Activated effector memory CD4-positive, alpha-beta T cell treated with anti-CD3 and anti-CD28 coated beads, Interleukin-2, amount 50 U/mL, for 16 hours (primary cell): ENCODE measurements around the gene EIF1.
A peak's percentile ranks its signal among the peaks of the same experiment; 100 is the strongest.

Experiments used
- DNase-seq: peaks from one replicate; pipeline ENCODE4 v3.0.0-alpha.2; 2020

Gene EIF1

GRCh38 chr17:41707803-41708669 lies 19.4 kb downstream of the EIF1 start:
- no peak for DNase-seq

DNA sequence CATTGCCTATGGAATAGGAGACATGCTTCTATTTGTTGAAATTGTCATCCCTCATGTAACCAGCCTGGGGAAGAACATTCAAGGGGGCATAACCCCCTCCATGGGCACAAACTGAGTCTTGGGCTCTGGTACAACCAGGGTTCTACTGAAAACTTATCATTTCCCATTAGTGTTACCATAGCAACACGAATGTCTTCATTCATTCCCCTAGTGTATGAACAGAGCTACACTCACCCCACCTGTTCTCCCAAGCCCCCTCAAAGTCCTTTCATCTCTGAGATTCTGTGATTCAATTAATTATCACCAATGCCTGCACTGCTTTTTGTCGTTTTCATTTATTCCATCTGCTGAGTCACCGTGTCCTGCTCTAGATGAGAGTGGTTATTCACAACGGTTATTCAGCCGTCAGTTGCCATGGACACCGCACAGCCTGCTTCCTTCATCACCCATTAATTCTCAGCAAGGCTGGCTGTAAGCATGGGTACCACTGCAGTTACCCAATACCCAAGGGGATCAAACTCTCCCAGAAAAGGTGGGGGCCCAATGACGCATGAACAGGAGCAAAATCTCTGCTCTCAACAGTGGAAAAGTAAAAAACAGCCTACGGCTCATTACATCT lies 21.9 kb downstream of the EIF1 start:
- DNase-seq = no peak

DNA sequence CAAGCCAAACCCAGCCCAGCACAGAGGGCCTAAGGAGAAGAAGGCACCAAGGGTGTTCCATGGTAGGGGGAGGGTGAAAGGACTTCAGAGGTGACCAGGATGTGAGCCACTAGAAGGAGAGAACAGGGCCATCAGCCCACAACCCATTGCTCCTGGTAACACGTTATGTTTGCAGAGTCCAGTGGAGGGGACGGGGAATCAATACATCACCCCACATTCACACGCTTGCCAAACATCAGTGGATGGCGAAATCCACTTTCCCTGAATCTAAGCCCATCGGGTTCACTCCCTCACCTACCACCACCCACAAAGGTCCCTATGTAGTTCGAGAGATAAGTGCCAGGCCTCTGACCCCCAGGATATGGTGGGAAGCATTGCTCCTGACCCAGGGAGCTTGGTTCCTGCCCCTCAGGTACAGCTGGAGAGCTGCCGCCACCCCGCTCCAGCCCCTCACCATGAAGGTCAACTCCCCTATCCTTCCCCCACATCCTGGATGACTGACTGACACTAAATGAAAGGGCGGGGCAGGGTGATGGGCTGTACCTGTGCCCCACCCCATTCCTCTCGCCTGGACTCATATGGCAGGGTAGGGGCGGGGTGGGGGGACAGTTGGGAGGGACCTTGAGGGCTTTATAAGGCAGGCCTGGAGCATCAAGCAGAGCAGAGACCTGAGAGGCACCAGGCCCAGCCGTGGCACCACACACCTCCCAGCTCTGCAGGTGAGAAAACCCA lies 23.1 kb downstream of the EIF1 start, which contains the start of gene GAST:
TSS of gene GAST (plus strand) at position 663 of the 732 bp plus-strand sequence. CDS start 3,106 bp downstream, outside the sequence.
- no peak for DNase-seq

GRCh38 chr17:41717408-41718286 lies 29.0 kb downstream of the EIF1 start:
- no peak for DNase-seq

DNA sequence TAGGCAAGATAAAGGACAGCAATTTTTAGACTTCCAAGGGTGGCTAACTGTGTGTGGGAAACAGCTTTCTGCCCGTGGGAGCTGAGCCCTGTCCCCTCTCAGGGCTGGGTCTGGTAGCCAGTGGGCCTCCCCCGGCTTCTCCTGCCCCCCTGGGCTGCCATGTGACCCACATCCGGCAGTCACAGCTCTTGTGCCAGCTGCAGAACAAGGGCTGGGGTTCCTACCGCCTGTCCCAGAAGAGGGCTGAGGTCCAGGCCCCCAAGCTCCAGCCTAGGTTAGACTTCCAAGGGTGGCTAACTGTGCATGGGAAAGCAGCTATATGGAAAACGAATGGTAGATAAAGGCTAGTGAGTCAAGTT lies 29.6 kb downstream of the EIF1 start:
- DNase-seq = no peak

DNA sequence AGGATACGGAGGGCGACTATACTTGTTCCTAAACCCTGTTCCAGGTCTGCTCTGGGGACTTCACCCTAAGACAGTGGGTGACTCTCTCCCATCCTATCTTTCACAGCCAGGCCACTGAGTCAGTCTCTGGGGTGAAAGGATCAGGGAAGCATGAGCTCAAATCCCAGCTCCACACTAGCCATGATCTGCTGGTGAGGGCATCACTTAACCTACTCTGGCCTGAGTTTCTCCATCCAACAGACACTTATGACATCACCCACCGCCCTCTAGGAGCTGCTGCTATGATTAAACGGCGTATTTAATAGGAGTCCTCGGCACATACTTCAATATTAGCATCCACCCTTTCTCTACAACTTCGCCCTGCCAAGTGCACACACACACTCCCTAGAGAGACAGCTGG lies 33.5 kb downstream of the EIF1 start:
- no peak for DNase-seq

DNA sequence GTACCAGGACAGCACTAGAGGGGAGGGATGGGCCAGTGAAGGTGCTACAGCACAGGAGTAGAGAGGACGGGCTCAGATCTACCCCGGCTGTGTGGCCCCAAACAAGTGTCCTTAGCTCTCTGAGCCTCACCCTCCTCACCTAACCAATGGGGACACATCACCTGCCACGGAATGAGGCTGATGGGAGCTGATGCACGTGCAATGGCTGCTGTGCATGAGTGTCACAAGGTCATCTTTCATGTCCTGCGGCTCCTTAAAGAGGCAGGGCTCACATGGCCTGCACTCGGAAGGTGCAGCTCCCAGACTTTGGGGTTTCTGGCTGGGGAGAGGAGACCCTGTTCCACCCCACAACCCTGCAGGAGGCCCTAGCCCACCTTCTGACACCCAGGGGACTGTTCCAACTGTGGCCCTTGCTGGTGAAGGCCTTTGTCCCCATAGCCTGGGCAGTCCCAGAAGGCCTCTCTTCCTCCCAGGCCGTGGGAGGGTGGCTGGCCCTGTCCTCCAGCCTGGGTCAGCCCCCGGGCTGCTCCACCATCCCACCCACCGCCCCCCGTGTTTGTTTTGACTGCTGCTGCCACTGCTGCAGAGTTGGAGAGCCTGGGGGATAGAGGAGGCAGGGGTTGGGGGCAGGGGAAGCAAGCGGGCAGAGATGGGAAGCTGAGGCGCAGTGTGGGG lies 35.3 kb downstream of the EIF1 start:
- no peak for DNase-seq

DNA sequence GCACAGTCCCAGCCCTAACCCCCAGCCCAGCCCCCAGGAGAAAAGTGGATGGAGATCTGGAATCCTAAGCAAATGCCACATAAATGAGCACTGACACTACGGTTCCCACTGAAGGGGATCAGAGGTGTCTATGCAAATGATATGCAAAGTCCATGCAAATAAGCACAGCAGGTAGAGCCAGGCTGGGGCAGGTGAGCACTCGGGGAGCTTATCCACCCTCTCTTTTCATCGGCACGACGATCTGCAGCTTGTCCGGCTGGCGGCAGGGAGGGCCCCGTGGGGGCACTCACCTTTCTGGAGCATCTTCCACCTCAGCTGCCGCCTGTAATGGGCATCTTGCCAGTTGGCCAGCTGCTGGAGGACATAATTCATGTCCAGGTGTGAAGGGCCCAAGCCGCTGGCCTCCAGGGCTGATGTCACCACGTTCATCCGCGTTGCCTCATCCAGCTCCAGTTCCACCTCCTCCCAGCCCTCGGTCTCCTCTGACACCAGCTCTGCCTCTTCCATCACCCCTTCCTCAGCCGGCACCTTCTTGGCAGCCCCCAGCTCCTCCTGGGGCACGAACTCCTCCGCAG lies 35.9 kb downstream of the EIF1 start:
- DNase-seq = no peak

- DNase-seq = no peak
These were observed 36.4 kb downstream of the EIF1 start for GRCh38 chr17:41725134-41725533.

DNA sequence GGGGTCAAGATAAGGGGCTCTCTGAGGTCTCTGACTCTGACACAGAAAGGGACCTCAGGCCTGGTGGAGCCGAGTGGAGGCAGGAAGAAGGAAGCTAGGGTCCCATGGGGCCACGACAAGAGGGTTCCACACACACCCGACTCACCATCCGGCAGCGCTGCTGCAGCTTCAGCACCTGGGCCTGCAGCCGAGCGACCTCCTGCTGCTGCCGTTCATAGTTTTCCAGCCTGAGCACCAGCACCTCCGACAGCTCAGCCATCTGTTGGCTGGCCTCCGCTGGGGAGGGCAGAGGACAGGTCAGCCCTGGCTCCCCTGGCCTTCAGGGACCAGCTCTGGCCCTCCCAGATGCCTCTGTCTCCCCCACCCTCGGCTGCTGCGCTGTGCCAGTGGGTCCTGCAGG lies 39.4 kb downstream of the EIF1 start:
- no peak for DNase-seq

DNA sequence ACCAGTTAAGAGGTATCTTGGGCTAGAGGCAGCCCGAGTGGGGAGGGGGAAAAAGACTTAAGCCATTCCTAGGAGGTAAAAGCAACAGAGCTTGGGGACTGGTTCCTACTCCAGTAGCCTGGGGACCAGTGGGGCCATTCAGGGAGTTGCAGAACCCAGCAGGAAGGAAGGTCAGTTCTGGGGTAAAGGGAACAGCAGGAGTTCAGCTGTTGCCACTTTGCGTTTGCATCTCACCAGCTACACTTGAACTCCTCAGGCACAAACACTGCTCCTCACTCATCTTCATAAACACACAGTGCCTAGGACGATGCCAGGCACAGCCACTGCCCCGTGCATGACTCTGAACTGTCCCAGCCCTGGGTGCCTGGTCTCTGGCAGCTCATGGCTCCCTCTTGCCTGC lies 41.8 kb downstream of the EIF1 start:
- no peak for DNase-seq

- no peak for DNase-seq
These were observed 43.2 kb downstream of the EIF1 start for GRCh38 chr17:41731836-41732235.

DNA sequence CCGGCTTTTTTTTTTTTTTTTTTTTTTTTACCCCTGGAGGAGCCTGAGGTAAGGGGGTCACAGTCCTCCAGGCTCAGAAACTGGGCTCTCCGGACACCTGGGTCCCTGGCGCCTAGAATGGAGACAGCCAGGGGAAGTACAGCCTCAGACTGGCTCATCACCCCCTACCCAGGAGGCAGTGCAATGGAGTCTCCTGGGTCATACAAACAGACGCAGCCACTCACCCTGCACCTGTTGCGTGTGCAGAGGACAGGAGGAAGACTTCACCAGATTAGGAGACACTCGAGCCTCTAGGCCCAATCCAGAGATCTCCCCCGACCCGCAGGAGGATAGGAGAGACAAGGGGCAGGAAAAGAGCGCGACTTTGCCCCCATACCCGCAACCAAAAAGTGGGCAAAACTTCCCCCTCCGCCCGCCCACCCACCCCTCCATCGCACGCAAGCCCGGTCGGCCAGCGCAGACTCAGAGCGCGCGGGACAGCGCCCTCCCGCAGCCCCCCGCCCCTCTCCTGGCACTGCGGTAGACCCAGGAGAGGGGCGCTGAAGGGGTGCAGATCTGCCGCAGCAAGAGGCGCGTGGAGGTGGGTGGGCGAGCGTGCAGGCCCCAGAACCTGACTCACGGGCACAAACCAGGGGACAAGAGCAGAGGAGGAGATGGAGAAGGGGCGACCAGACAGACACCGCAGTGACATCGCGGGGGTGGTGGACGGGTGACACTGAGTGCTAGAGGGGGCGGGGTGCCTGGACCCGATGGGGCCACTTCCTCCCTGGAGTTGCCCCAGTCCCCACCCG lies 44.9 kb downstream of the EIF1 start:
- DNase-seq = no peak

DNA sequence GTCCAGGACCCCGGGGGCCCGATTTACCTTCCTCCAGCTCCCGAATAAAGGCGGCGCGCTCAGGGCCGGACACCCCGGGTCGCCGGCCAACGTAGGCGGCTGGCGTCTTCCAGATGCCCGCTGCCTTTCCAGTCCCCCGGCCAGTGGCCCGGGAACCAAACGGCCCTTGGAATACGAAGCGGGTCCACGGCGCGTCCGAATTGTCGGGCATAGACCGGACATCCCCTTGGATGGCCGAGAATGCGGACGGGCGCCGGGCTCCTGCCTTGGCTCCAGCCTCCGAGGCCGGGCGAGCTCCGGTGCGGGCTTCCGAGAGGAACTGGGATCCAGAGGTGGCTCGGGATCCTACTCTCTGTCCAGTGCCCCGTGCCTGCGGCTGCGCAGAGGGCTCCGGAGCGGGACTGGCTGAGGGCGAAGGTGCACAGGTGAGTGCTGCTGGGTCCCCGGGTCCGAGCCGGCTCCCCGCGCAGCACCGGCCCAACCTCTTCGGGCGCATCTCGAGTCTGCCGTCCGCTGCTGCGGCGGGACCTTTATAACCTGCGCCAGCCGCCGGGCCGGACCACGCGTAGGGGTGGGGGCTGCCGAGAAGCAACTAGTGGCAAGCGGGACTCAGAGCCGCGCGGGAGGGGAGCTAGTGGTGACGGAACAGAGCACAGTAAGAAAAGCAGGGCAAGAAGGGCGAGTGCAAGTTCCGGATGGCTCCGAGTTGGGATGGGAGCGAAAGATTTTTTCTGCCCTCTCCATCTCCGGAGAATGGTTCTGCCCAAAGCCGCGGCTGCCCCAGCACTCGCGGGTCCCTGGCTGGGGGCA lies 45.7 kb downstream of the EIF1 start, which contains the start of gene HAP1:
TSS of gene HAP1 (minus strand) at position 505 of the 810 bp plus-strand sequence. CDS start at position 496, 9 bp downstream.
- no peak for DNase-seq

- DNase-seq = no peak
These were observed 46.2 kb downstream of the EIF1 start for GRCh38 chr17:41734949-41735313.

GRCh38 chr17:41735744-41736143 lies 47.1 kb downstream of the EIF1 start:
- no peak for DNase-seq

DNA sequence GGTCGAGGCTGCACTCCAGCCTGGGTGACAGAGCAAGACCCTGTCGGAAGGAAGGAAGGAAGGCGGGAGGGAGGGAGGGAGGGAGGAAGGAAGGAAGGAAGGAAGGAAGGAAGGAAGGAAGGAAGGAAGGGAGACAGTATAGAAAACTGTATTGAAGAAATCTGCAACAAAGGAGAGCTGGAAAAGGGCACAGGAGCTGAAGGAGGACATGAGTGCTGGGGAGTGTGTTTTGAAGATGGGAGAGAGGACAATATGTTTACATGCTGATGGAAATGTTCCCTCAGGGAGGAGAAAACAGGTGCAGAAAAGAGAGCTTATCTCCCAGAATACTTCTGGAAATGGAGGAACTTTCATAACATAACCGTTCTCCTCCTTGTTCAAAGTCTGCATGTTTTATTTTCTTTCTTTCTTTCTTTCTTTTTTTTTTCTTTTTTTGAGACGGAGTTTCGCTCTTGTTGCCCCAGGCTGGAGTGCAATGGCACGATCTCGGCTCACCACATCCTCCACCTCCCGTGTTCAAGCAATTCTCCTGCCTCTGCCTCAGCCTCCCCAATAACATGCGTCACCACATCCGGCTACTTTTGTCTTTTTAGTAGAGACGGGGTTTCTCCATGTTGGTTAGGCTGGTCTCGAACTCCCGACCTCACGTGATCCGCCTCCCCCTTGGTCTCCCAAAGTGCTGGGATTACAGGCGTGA lies 48.4 kb downstream of the EIF1 start:
- no peak for DNase-seq

GRCh38 chr17:41737680-41738023 lies 49.0 kb downstream of the EIF1 start:
- no peak for DNase-seq

DNA sequence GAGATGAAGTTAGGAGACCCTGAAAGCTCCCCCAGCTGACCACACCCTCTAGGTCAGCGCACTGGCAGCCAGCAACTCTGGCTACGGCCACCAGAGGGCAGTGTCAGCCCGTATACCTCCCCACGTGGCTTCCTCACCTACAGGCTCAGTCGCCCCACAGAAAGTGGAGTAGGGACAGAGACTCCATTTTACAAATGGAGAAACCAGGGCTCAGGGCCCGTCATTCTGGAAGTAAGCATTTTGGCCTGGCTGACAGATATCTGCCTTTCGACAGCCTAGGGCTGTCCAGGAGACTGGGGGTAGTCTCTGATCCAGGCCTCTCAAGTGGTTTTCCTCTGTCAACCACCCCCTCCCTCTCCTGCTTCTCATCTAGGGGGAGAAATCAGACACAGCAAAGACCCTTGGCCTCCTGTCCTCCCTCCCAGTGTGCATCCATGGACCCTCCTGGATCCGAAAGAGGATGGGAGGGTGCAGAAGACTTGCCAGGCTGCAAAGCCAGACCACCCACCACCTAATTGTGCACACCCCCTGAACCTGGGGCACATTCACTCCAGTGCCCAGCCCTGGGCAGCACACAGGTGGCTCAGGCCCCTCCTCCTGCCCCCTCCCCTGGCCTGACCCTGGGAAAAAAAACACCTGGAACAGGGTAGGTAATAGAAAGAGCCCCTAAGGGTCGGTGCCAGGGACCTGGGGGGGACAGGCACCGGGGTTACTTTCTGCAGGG lies 49.6 kb downstream of the EIF1 start:
- DNase-seq = peak; percentile 92
